Right lung (tissue), 5 donors: ENCODE results near the gene CES3. TPM values are rescaled to one million over a fixed set of nuclear protein-coding genes. Genes with fewer than 3 reads are reported as not detected.

ENCODE experiments used
- polyA plus RNA-seq, 5 donors: library from polyadenylated mRNA; unstranded; fragments of 120-200 nt; gene quantifications; one replicate each; pipeline versions ENCODE4 v1.2.1 to v1.2.3, GENCODE V29; 2013; ENCODE audit warnings: inconsistent platforms in 1 of 5, low replicate concordance in 1 of 5; ENCODE audit not compliant: insufficient read length in 5 of 5, insufficient read depth in 1 of 5

Gene CES3
- polyA plus RNA-seq, 5 donors, result 4.0 to 5.6 (median 4.2) TPM

Other genes starting within 250 kb of the CES3 start
- gene DYNC1LI2, start 209.7 kb upstream of the CES3 start, polyA plus RNA-seq, result 100 to 1,000 TPM; 114 to 161 (median 144) TPM
- under 1 TPM in 3 of 5 donors, not detected in 2; 0.05 to 0.23 (median 0.10) TPM for gene TERB1, start 159.7 kb upstream of the CES3 start, polyA plus RNA-seq
- gene NAE1, start 130.3 kb upstream of the CES3 start, polyA plus RNA-seq, result 100 to 1,000 TPM in 1 of 5 donors, 10 to 100 TPM in 4; 62.2 to 105 (median 90.3) TPM
- gene CA7, start 116.9 kb upstream of the CES3 start, polyA plus RNA-seq, result under 1 TPM in 1 of 5 donors, not detected in 4; 0.06 TPM
- 1 to 10 TPM; 5.8 to 9.3 (median 8.9) TPM for gene PDP2, start 80.8 kb upstream of the CES3 start, polyA plus RNA-seq
- 10 to 100 TPM; 22.5 to 66.6 (median 37.7) TPM for gene CDH16, start 42.4 kb upstream of the CES3 start, polyA plus RNA-seq
- 10 to 100 TPM in 2 of 5 donors, 1 to 10 TPM in 3; 6.7 to 10.7 (median 9.6) TPM for gene RRAD, start 35.7 kb upstream of the CES3 start, polyA plus RNA-seq
- gene CIAO2B, start 26.9 kb upstream of the CES3 start, polyA plus RNA-seq, result 10 to 100 TPM; 65.0 to 98.6 (median 80.7) TPM
- gene CES2, start 25.8 kb upstream of the CES3 start, polyA plus RNA-seq, result 10 to 100 TPM; 30.8 to 37.9 (median 36.0) TPM
- 10 to 100 TPM in 1 of 5 donors, 1 to 10 TPM in 4; 6.2 to 11.9 (median 7.3) TPM for gene CES4A, start 27.3 kb downstream of the CES3 start, polyA plus RNA-seq
- gene CBFB, start 67.9 kb downstream of the CES3 start, polyA plus RNA-seq, result 10 to 100 TPM; 55.5 to 65.8 (median 61.0) TPM
- 10 to 100 TPM; 21.1 to 25.8 (median 23.0) TPM for gene PHAF1, start 148.7 kb downstream of the CES3 start, polyA plus RNA-seq
- gene B3GNT9, start 189.7 kb downstream of the CES3 start, polyA plus RNA-seq, result 10 to 100 TPM; 16.4 to 30.4 (median 18.7) TPM
- gene TRADD, start 198.6 kb downstream of the CES3 start, polyA plus RNA-seq, result 10 to 100 TPM in 2 of 5 donors, 1 to 10 TPM in 3; 5.0 to 12.0 (median 7.0) TPM
- 1 to 10 TPM; 1.5 to 4.0 (median 3.6) TPM for gene FBXL8, start 198.7 kb downstream of the CES3 start, polyA plus RNA-seq
- 1 to 10 TPM; 3.6 to 5.9 (median 4.4) TPM for gene HSF4, start 203.5 kb downstream of the CES3 start, polyA plus RNA-seq
- gene NOL3, start 209.3 kb downstream of the CES3 start, polyA plus RNA-seq, result 10 to 100 TPM in 4 of 5 donors, 1 to 10 TPM in 1; 9.5 to 17.9 (median 17.0) TPM
- 10 to 100 TPM; 50.9 to 64.6 (median 53.7) TPM for gene MATCAP1, start 222.7 kb downstream of the CES3 start, polyA plus RNA-seq
- 10 to 100 TPM in 2 of 5 donors, 1 to 10 TPM in 3; 7.6 to 14.8 (median 9.4) TPM for gene EXOC3L1, start 228.9 kb downstream of the CES3 start, polyA plus RNA-seq
- gene E2F4, start 230.9 kb downstream of the CES3 start, polyA plus RNA-seq, result 10 to 100 TPM; 43.8 to 70.5 (median 57.5) TPM
- 10 to 100 TPM in 1 of 5 donors, 1 to 10 TPM in 4; 4.6 to 11.0 (median 6.3) TPM for gene ELMO3, start 237.9 kb downstream of the CES3 start, polyA plus RNA-seq